Neural cell (in vitro differentiated cells): ENCODE measurements around the gene UBE2I. TPM values are rescaled to one million over a fixed set of nuclear protein-coding genes. Genes with fewer than 3 reads are reported as not detected.

Experiments
- H2AFZ ChIP-seq: fragments of 200-600, 300-800 bp; sonication (generic), shearing (Covaris generic); 2 replicates; pipeline ENCODE4 v1.6.0; 2014; ENCODE audit warnings: low read depth, mild to moderate bottlenecking, antibody characterized with exemption, low read length, moderate library complexity
- H3F3A ChIP-seq: fragments of 200-600 bp; shearing (Covaris generic); 2 replicates; pipeline ENCODE4 v1.6.1; 2016; ENCODE audit warnings: mild to moderate bottlenecking, moderate library complexity, mixed read lengths, antibody characterized with exemption, low read length; ENCODE audit not compliant: insufficient read depth, poor library complexity, severe bottlenecking
- H3K27ac ChIP-seq: fragments of 200-600, 300-800 bp; sonication (generic), shearing (Covaris generic); 2 replicates; pipeline ENCODE4 v1.5.1; 2014; ENCODE audit warnings: mild to moderate bottlenecking, low read length, moderate library complexity
- H3K27me3 ChIP-seq: fragments of 300-800, 200-600 bp; sonication (generic), shearing (Covaris generic); 2 replicates; pipeline ENCODE4 v1.6.0; 2014; ENCODE audit warnings: mild to moderate bottlenecking, low read depth, low read length, moderate library complexity; ENCODE audit not compliant: insufficient read depth
- H3K36me3 ChIP-seq: fragments of 300-800, 200-600 bp; sonication (generic), shearing (Covaris generic); 2 replicates; pipeline ENCODE4 v1.5.1; 2014; ENCODE audit warnings: mild to moderate bottlenecking, antibody characterized with exemption, low read length, moderate library complexity; ENCODE audit not compliant: insufficient read depth
- H3K4me2 ChIP-seq: fragments of 300-800, 200-600 bp; sonication (generic), shearing (Covaris generic); 2 replicates; pipeline ENCODE4 v1.6.0; 2014; ENCODE audit warnings: mild to moderate bottlenecking, low read length
- H3K4me3 ChIP-seq: fragments of 300-800, 200-600 bp; sonication (generic), shearing (Covaris generic); 2 replicates; pipeline ENCODE4 v1.5.1; 2014; ENCODE audit warnings: mild to moderate bottlenecking, low read length, moderate library complexity
- H3K79me2 ChIP-seq: fragments of 200-600 bp; shearing (Covaris generic); replicated peaks from 2 replicates; pipeline ENCODE4 v1.6.0; 2014; ENCODE audit warnings: mild to moderate bottlenecking, low read length, moderate library complexity; ENCODE audit not compliant: insufficient read depth
- H3K9ac ChIP-seq: fragments of 300-800, 200-600 bp; sonication (generic), shearing (Covaris generic); 2 replicates; pipeline ENCODE4 v1.6.1; 2016; ENCODE audit warnings: mild to moderate bottlenecking, low read length, mixed read lengths
- H3K9me2 ChIP-seq: fragments of 200-600 bp; shearing (Covaris generic); 2 replicates; pipeline ENCODE4 v1.6.1; 2016; ENCODE audit warnings: mild to moderate bottlenecking, low read length, mixed read lengths; ENCODE audit not compliant: insufficient read depth
- H3K9me3 ChIP-seq: fragments of 200-600, 300-800 bp; sonication (generic), shearing (Covaris generic); 2 replicates; pipeline ENCODE4 v1.6.1; 2016; ENCODE audit warnings: mild to moderate bottlenecking, mixed run types, low read length, moderate library complexity, mixed read lengths
- H4K20me1 ChIP-seq: fragments of 200-600 bp; shearing (Covaris generic); 2 replicates; pipeline ENCODE4 v1.6.1; 2016; ENCODE audit warnings: mild to moderate bottlenecking, mixed run types; ENCODE audit not compliant: insufficient read depth
- CTCF ChIP-seq: fragments of 450-650 bp; IDR thresholded peaks from 2 replicates; pipeline ENCODE4 v1.5.1; 2014; ENCODE audit warnings: antibody characterized with exemption, mild to moderate bottlenecking, moderate library complexity; ENCODE audit not compliant: poor library complexity, severe bottlenecking
- EP300 ChIP-seq: fragments of 450-650 bp; conservative IDR thresholded peaks from 2 replicates; pipeline ENCODE4 v1.6.1; 2014; ENCODE audit warnings: antibody characterized with exemption, mild to moderate bottlenecking, moderate library complexity; ENCODE audit not compliant: poor library complexity, severe bottlenecking
- EZH2 ChIP-seq: fragments of 200-600, 300-800 bp; shearing (Covaris generic), sonication (generic); IDR thresholded peaks from 2 replicates; pipeline ENCODE4 v1.6.1; 2014; ENCODE audit warnings: antibody characterized with exemption, low read length, borderline replicate concordance, mild to moderate bottlenecking; ENCODE audit not compliant: insufficient read depth, poor library complexity, severe bottlenecking
- MXI1 ChIP-seq: fragments of 450-650 bp; conservative IDR thresholded peaks from 2 replicates; pipeline ENCODE4 v1.6.1; 2014; ENCODE audit warnings: antibody characterized with exemption, mild to moderate bottlenecking; ENCODE audit not compliant: poor library complexity, severe bottlenecking
- POLR2AphosphoS5 ChIP-seq: IDR thresholded peaks from 2 replicates; pipeline ENCODE4 v1.6.1; 2012
- RAD21 ChIP-seq: fragments of 450-650 bp; conservative IDR thresholded peaks from 2 replicates; pipeline ENCODE4 v1.6.1; 2014; ENCODE audit warnings: antibody characterized with exemption, mild to moderate bottlenecking, moderate library complexity
- REST ChIP-seq: IDR thresholded peaks from 2 replicates; pipeline ENCODE4 v1.6.1; 2012; ENCODE audit warnings: borderline replicate concordance
- SMC3 ChIP-seq: fragments of 450-650 bp; conservative IDR thresholded peaks from 2 replicates; pipeline ENCODE4 v1.6.1; 2014; ENCODE audit warnings: antibody characterized with exemption, mild to moderate bottlenecking, moderate library complexity; ENCODE audit not compliant: poor library complexity
- TAF1 ChIP-seq: IDR thresholded peaks from 2 replicates; pipeline ENCODE4 v1.6.1; 2012; ENCODE audit warnings: low read depth
- polyA plus RNA-seq: library from polyadenylated mRNA; depleted of rRNA; stranded (reverse); fragments of >200 nt; gene quantifications from 2 replicates; pipeline ENCODE4 v1.2.3, GENCODE V29; 2014

Gene UBE2I
- polyA plus RNA-seq, 1 donor from 2014 or later: 111 TPM

GRCh38 chr16:1283296-1283695 is 26.1 kb upstream of the UBE2I start:
- no peak overlapping the region for H2AFZ ChIP-seq
- no peaks in the 10 kb centered on the region for H3K9me2 ChIP-seq
- H3K27ac ChIP-seq: no peak overlapping the region
- H3K9me3 ChIP-seq: no peaks in the 10 kb centered on the region
- H3K79me2 ChIP-seq: no peaks in the 10 kb centered on the region
- no peak overlapping the region for H3K4me3 ChIP-seq
- no peaks in the 10 kb centered on the region for H3F3A ChIP-seq
- H3K27me3 ChIP-seq: no peaks in the 10 kb centered on the region
- no peaks in the 10 kb centered on the region for H4K20me1 ChIP-seq
- H3K4me2 ChIP-seq: no peak overlapping the region
- no peak overlapping the region for H3K9ac ChIP-seq
- no peak for TF ChIP-seq MXI1
- no peak for TF ChIP-seq CTCF
- TF ChIP-seq EP300: no peak
- no peak for TF ChIP-seq POLR2AphosphoS5
- TF ChIP-seq SMC3: no peak
- TF ChIP-seq RAD21: no peak
- no peak for TF ChIP-seq REST
- no peak for TF ChIP-seq EZH2
- TF ChIP-seq TAF1: no peak
- no peaks in the 10 kb centered on the region for H3K36me3 ChIP-seq

- H2AFZ ChIP-seq: no peak overlapping the region
- no peak for TF ChIP-seq RAD21
- no peak for TF ChIP-seq POLR2AphosphoS5
- no peak for TF ChIP-seq SMC3
- TF ChIP-seq MXI1: no peak
- no peak for TF ChIP-seq EP300
- no peak for TF ChIP-seq CTCF
- TF ChIP-seq TAF1: no peak
- TF ChIP-seq EZH2: no peak
- no peak for TF ChIP-seq REST
- no peak overlapping the region for H3K9ac ChIP-seq
- H3K36me3 ChIP-seq: no peaks in the 10 kb centered on the region
- H3K4me2 ChIP-seq: no peak overlapping the region
- H3F3A ChIP-seq: no peaks in the 10 kb centered on the region
- no peaks in the 10 kb centered on the region for H3K27me3 ChIP-seq
- H3K9me2 ChIP-seq: no peaks in the 10 kb centered on the region
- no peaks in the 10 kb centered on the region for H4K20me1 ChIP-seq
- H3K4me3 ChIP-seq: no peak overlapping the region
- no peak overlapping the region for H3K27ac ChIP-seq
- H3K9me3 ChIP-seq: no peaks in the 10 kb centered on the region
- H3K79me2 ChIP-seq: no peaks in the 10 kb centered on the region
Measured at GRCh38 chr16:1283996-1284616, 25.3 kb upstream of the UBE2I start.
